NOMO-1 (cell line): Measurements from ENCODE around the gene TUBG2.

ENCODE experiments used
- DNase-seq, 2 experiments: peaks; one replicate each; lab custom pipeline; 2025; ENCODE audit not compliant: unreplicated experiment in 2 of 2; lab: John Stamatoyannopoulos, UW

The TUBG2 gene

GRCh38 chr17:42695500-42695899 lies 36.4 kb downstream of the TUBG2 start:
- DNase-seq, result no peak

- DNase-seq, result no peak
Measured at GRCh38 chr17:42697108-42697811, 38.2 kb downstream of the TUBG2 start.

GRCh38 chr17:42698736-42699414 lies 39.8 kb downstream of the TUBG2 start:
- no peak for DNase-seq

GRCh38 chr17:42699415-42699740 lies 40.3 kb downstream of the TUBG2 start:
- no peak for DNase-seq

- DNase-seq, result no peak
Measured at GRCh38 chr17:42700586-42701289, 41.7 kb downstream of the TUBG2 start.

GRCh38 chr17:42702446-42702845 lies 43.4 kb downstream of the TUBG2 start:
- no peak for DNase-seq

GRCh38 chr17:42704490-42704836 lies 45.4 kb downstream of the TUBG2 start:
- DNase-seq, result no peak

- DNase-seq, result no peak
Measured at GRCh38 chr17:42704837-42705494, 45.9 kb downstream of the TUBG2 start.

- no peak for DNase-seq
Measured at GRCh38 chr17:42706732-42707131, 47.6 kb downstream of the TUBG2 start.

- no peak for DNase-seq
Measured at GRCh38 chr17:42708588-42708987, 49.5 kb downstream of the TUBG2 start.

- DNase-seq, result no peak
Measured at GRCh38 chr17:42709561-42709960, 50.5 kb downstream of the TUBG2 start.
